Brain microvascular endothelial cell (primary cell): ENCODE data around the gene CBX4.

ENCODE experiments used
- DNase-seq: peaks from one replicate; pipeline ENCODE4 v3.0.0-alpha.2; 2020
- H3K27ac ChIP-seq: fragments of 250-450 bp; sonication (Bioruptor Pico); 2 replicates; pipeline ENCODE4 v1.5.1; 2020; ENCODE audit warnings: mild to moderate bottlenecking, moderate library complexity
- H3K27me3 ChIP-seq: fragments of 250-450 bp; sonication (Bioruptor Pico); replicated peaks from 2 replicates; pipeline ENCODE4 v1.5.1; 2020; ENCODE audit warnings: mild to moderate bottlenecking
- H3K36me3 ChIP-seq: fragments of 250-450 bp; sonication (Bioruptor Pico); replicated peaks from 2 replicates; pipeline ENCODE4 v1.5.1; 2020; ENCODE audit warnings: mild to moderate bottlenecking
- H3K4me3 ChIP-seq: 2 replicates; pipeline ENCODE4 v1.5.1; 2011; ENCODE audit warnings: low read depth, mild to moderate bottlenecking, control low read depth, low read length, moderate library complexity
- in situ Hi-C: cut with HindIII; loops from 2 replicates; pipeline ENCODE4 v1.10.0; 2017; ENCODE audit warnings: low sequenced_read_pairs, low pct_ligation_motif_present
- TF ChIP-seq, protein P1 (sequence below): IDR thresholded peaks from 2 replicates; pipeline ENCODE4 v1.5.1; 2011; ENCODE audit warnings: low read depth, mild to moderate bottlenecking, moderate library complexity, low read length, control low read depth, inconsistent platforms; ENCODE audit errors: missing control alignments

Gene CBX4

DNA sequence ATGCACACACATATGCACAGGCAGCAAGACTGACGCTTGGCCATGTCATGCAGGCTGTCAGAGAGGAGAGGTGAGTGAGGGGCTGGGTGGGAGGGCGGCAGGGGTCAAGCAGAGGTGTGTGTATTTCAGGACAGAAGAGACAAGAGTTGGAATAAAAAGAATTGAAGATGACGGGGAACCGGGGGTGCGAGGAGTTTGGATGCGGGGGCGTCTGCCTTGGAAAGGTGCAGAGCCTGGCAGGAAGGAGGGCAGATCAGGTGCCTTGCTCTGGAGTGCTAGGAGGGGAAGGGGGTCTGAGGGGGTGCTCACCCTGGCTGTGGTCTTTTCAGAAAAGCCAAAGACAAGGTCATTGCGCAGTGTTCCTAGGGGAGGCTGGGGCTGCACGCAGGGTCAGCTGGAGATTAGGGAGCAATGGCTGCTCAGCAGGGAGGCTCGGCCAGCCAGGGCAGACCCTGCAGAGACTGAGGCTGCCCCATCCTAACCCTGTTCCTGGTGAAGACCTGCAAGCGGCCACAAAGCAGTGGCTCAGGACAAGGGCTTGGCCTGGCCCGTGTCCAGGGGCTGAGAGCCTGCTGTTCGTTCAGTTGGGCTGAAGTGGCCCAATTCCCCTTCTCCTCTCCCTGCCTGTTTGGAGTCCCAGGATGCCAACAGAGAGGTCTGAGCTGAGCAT is 23.7 kb upstream of the CBX4 start:
- no peak for DNase-seq
- no peaks in the 10 kb centered on the region for H3K27me3 ChIP-seq
- no peak overlapping the region for H3K4me3 ChIP-seq
- H3K27ac ChIP-seq, result no peak overlapping the region
- TF ChIP-seq, protein P1, sequence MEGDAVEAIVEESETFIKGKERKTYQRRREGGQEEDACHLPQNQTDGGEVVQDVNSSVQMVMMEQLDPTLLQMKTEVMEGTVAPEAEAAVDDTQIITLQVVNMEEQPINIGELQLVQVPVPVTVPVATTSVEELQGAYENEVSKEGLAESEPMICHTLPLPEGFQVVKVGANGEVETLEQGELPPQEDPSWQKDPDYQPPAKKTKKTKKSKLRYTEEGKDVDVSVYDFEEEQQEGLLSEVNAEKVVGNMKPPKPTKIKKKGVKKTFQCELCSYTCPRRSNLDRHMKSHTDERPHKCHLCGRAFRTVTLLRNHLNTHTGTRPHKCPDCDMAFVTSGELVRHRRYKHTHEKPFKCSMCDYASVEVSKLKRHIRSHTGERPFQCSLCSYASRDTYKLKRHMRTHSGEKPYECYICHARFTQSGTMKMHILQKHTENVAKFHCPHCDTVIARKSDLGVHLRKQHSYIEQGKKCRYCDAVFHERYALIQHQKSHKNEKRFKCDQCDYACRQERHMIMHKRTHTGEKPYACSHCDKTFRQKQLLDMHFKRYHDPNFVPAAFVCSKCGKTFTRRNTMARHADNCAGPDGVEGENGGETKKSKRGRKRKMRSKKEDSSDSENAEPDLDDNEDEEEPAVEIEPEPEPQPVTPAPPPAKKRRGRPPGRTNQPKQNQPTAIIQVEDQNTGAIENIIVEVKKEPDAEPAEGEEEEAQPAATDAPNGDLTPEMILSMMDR, result no peak
- in situ Hi-C loops, result no loop called here
- H3K36me3 ChIP-seq, result no peaks in the 10 kb centered on the region

DNA sequence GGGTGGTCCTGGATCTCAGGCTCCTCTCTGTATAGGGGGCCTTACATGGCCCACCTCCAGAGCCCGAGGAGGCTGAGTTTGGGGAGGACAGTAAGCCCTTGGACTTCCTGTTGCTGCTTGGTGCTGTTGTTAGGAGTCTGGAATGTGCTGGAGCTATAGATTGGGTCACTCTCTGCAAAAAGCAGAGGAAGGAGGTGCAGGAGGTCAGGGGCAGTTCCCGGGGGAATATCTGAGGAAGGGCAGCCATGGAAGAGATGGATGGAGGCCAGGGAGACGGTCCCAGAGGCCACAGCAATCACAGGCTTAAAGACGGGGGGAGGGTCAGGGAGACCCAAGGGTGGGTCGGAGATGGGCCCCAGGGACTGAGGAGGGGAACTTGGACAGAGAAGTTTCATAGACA is 23.0 kb upstream of the CBX4 start:
- in situ Hi-C loops, result no loop called here
- TF ChIP-seq, protein P1, result no peak

DNA sequence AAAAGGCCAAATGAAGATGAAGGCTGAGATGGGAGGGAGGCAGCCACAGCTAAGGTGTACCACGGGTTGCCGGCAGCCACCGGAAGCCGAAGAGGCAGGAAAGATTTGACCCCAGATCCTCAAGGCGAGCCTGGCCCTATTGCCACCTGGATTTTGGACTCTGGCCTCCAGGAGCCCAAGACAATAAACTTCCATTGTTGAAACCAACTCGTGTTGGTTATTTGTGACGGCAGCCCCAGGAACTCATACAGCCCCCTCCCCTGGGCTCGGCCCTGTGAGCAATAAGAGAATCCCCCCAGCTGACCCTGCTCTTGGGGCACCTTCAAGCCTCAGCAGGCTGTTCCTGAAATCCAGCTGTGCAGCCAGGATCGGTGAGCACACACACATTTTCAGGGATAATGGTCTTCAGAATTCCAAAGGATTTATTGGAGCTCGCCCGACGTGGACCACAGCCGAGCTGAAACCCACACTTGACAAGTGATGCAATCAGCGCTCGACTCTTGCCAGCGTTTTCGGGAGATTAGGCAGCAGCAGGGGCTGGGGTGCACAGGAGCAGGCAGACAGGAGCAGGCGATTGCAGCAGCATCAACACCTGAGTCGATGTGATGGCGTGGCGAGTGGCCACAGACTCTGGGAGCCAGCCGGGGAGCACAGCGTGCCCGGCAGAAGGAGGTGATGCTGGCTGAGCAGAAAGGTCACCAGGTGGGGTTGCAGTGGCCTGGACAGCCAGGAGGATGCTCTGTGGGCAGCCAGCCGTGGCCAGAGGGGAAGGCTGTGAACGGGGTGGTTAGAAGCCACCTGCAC is 22.4 kb upstream of the CBX4 start:
- in situ Hi-C loops, result no loop called here
- no peak overlapping the region for H3K27ac ChIP-seq
- no peak overlapping the region for H3K4me3 ChIP-seq
- no peaks in the 10 kb centered on the region for H3K36me3 ChIP-seq
- H3K27me3 ChIP-seq, result no peaks in the 10 kb centered on the region
- TF ChIP-seq, protein P1, result no peak
- no peak for DNase-seq

More for the DNA sequence above, 23.0 kb upstream of the CBX4 start:
- no peak overlapping the region for H3K4me3 ChIP-seq
- H3K36me3 ChIP-seq, result no peaks in the 10 kb centered on the region
- no peak for DNase-seq
- no peaks in the 10 kb centered on the region for H3K27me3 ChIP-seq
- H3K27ac ChIP-seq, result no peak overlapping the region

DNA sequence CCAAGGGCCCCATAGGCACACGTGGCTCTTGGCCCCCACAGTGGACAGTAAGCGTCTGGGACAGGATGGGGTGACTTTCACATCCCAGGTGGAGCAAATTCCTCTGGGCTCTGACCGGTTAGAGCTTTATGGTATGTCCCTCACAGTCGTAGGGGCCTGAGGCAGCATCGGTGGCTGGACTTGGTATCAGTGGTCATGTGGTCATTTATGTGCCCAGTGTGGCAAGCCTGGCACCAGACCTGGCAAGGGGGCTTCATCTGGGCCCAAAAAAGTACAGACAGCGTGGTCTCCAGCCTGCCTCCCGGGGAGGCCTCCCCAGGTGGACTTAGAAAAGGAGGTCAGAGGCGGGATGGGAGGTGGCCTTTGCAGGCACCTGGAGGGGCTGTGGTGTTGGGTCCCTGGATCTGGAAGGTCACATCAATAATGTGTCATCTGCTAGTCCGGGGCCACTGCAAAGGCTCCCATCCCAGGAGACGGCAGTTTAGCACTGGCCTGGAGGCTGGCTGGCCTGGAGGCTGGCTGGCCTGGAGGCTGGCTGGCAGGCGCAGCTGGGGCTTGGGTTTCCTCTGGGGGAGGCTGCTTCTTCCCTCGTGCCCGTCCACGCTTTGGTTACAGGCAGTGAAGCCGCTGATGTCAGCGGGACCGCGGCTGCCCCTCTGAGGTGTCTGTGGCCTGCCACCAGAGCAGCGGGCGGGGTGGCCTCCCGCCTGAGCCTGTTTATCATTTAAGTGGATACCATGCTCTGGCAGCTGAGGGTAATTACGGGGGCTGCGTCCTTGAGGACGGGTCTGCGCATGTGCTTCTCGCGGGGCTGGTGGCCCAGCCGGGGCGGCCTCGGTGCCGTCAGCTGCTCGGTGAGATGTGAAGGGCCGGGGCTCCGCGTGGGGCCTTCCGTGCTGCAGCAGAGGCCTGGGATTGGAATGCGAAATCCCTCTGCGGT is 20.7 kb upstream of the CBX4 start:
- no peak overlapping the region for H3K27ac ChIP-seq
- DNase-seq, result no peak
- in situ Hi-C loops, result no loop called here
- no peaks in the 10 kb centered on the region for H3K36me3 ChIP-seq
- H3K4me3 ChIP-seq, result no peak overlapping the region
- H3K27me3 ChIP-seq, result no peaks in the 10 kb centered on the region
- TF ChIP-seq, protein P1, result no peak

DNA sequence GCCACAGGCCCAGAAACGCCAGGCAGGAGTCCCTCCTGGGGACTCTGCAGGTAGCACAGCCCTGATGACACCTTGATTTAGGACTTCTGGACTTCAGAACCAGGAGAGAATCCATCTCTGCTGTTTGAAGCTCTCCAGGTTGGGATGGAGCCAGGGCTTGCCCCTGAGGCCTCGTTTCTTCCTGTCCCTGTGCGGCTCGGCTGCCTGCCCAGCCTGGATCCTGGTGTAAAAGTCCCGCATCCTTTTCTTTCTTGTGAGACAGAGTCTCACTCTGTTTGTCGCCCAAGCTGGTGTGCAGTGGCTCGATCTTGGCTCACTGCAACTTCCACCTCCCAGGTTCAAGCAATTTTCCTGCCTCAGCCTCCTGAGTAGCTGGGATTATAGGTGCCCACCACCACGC is 17.9 kb upstream of the CBX4 start:
- in situ Hi-C loops, result no loop called here
- Histone ChIP-seq H3K36me3 (no peaks in the 10 kb centered on the region), H3K27ac (no peak overlapping the region), H3K27me3 (no peaks in the 10 kb centered on the region), H3K4me3 (no peak overlapping the region)
- TF ChIP-seq, protein P1, result no peak
- DNase-seq, result no peak
